ENCODE data around the gene CD164L2. TPM values are rescaled to one million over a fixed set of nuclear protein-coding genes. Genes with fewer than 3 reads are reported as not detected.
"Not testable (repeated sequence)": the region's sequence is repeated elsewhere in the genome, so short reads cannot be mapped to it uniquely, and the experiment has no call there.

The CD164L2 gene
- not detected for total RNA-seq (ENCODE audit: unreplicated experiment)
- long read RNA-seq = 0 reads

DNA sequence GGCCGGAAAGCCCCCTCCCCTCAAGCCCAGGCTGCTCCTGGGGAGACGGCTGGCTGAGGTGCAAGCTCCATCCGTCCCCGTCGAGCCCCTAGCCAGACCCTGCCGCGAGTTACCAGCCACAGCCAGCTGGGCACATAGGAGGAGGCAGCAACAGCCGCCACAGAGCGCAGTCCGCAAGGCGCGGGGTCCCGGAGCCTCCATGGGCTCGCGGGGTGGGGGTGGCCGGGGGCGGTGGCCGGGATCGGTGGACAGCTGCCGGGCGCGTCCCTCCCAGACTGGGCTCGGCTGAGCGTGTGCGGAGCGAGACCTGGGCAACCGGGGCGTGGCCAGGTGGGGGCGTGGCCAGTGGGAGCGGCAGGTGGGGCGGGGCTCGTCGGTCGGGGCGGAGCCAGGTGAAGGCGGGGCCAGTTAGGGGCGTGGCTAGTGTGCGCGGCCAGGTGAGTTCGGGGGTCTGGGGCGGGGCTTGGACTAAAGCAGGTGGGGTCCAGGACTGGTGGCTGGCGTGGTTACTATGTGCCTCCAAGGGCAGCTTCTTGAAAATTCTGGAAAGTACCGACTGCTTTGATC lies at the start of gene CD164L2:
TSS of gene CD164L2 (minus strand) at position 295 of the 567 bp plus-strand sequence. CDS start at position 201, 94 bp downstream.
- peaks cover 1% of the 10 kb centered on the region for H3K9me3 Mint-ChIP-seq (ENCODE audit: unreplicated experiment)

DNA sequence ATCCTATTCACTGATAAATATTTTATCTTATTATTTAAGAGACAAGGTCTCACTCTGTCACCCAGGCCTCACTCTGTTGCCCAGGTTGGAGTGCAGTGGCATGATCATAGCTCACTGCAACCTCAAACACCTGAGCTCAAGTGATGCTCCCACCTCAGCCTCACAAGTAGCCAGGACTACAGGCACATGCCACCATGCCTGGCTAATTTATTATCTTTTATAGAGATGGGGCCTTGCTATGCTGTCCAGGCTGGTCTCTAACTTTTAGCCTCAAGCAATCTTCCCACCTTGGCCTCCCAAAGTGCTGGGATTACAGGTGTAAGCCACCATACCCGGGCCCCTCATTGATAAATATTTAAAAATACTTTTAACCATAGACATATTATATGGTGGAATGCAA lies 49.6 kb upstream of the CD164L2 start:
- H3K4me1 Mint-ChIP-seq (ENCODE audit: low read depth, unreplicated experiment) = peaks cover 30% of the 10 kb centered on the region
- DNase-seq; H3K4me3 Mint-ChIP-seq (ENCODE audit: unreplicated experiment); H3K27ac Mint-ChIP-seq (ENCODE audit: unreplicated experiment); H3K27me3 Mint-ChIP-seq (ENCODE audit: unreplicated experiment); H3K9me3 Mint-ChIP-seq (ENCODE audit: unreplicated experiment); H3K36me3 Mint-ChIP-seq (ENCODE audit: unreplicated experiment): not testable (repeated sequence)

More for the DNA sequence above, at the start of gene CD164L2:
- TF ChIP-seq CTCF (IDR thresholded peaks at IDR 0.05; ENCODE audit: partially characterized antibody, unreplicated experiment) = no peak
- Mint-ChIP-seq H3K4me3 (ENCODE audit: unreplicated experiment) (no peak within 1 kb of the TSS), H3K27ac (ENCODE audit: unreplicated experiment) (no peak within 1 kb of the TSS), H3K4me1 (ENCODE audit: low read depth, unreplicated experiment) (no peaks in the 10 kb centered on the region), H3K27me3 (ENCODE audit: unreplicated experiment) (peaks cover 13% of the 10 kb centered on the region), H3K36me3 (ENCODE audit: unreplicated experiment) (no peaks in the 10 kb centered on the region)
- peak; percentile 58 for DNase-seq

DNA sequence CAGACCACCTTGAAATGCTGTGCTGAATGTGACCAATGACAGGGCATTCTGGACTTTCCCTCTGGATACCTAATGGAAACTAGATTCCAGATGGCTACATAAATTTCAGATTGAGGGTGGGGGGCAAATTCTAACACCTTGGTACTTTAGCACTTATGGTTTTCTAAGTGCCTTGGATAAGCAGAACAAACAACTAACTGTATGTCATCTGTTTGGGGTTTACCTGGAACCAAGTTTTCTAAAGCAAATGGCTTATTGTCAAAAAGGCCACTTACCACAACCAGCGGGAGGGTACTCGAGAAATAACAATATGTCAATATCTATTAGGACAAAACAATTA lies 48.4 kb upstream of the CD164L2 start:
- H3K4me1 Mint-ChIP-seq (ENCODE audit: low read depth, unreplicated experiment) = peaks cover 30% of the 10 kb centered on the region
- TF ChIP-seq CTCF (IDR thresholded peaks at IDR 0.05; ENCODE audit: partially characterized antibody, unreplicated experiment) = no peak
- H3K27me3 Mint-ChIP-seq (ENCODE audit: unreplicated experiment) = no peaks in the 10 kb centered on the region
- no peak for DNase-seq
- no peaks in the 10 kb centered on the region for H3K9me3 Mint-ChIP-seq (ENCODE audit: unreplicated experiment)
- H3K4me3 Mint-ChIP-seq (ENCODE audit: unreplicated experiment) = no peak overlapping the region
- H3K36me3 Mint-ChIP-seq (ENCODE audit: unreplicated experiment) = no peaks in the 10 kb centered on the region
- no peak overlapping the region for H3K27ac Mint-ChIP-seq (ENCODE audit: unreplicated experiment)

DNA sequence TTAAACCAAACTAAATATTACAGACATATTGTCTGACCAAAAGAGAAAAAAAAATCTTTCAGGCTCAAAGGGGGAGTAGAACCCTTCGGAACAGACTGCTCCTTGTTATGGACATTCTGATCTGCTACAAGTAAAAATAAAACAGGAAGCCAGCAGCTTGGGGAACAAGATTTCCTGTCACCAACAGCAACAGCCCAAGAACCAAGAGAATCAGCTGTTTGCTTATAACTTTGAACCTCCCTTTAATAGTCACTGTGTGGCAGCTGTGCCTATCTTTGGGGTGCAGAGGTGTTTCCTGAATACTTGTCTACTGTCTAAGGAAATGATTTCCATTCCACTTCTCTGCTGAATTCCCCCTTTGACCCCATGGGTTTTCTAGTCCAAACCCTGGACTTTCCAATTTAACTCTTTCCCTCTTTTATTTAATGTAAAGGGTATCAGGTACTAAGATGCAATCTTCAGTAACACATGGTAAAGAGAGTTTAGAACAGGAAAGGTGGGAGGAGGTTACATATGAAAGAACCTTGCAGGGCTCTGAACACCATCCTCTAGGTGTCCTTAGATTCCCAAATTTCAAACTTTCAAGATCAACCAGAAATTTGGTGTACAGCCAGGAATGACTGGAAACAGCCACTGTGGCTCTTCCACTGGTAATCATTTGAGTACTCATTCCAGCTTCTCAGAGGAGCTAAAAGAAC lies 47.9 kb upstream of the CD164L2 start:
- no peak for TF ChIP-seq CTCF (IDR thresholded peaks at IDR 0.05; ENCODE audit: partially characterized antibody, unreplicated experiment)
- H3K9me3 Mint-ChIP-seq (ENCODE audit: unreplicated experiment) = no peaks in the 10 kb centered on the region
- no peak overlapping the region for H3K4me3 Mint-ChIP-seq (ENCODE audit: unreplicated experiment)
- no peaks in the 10 kb centered on the region for H3K36me3 Mint-ChIP-seq (ENCODE audit: unreplicated experiment)
- H3K27me3 Mint-ChIP-seq (ENCODE audit: unreplicated experiment) = no peaks in the 10 kb centered on the region
- no peak for DNase-seq
- H3K27ac Mint-ChIP-seq (ENCODE audit: unreplicated experiment) = no peak overlapping the region
- peaks cover 26% of the 10 kb centered on the region for H3K4me1 Mint-ChIP-seq (ENCODE audit: low read depth, unreplicated experiment)

- peaks cover 29% of the 10 kb centered on the region for H3K4me1 Mint-ChIP-seq (ENCODE audit: low read depth, unreplicated experiment)
- H3K9me3 Mint-ChIP-seq (ENCODE audit: unreplicated experiment) = no peaks in the 10 kb centered on the region
- no peak for TF ChIP-seq CTCF (IDR thresholded peaks at IDR 0.05; ENCODE audit: partially characterized antibody, unreplicated experiment)
- peak overlapping the region; percentile 84 for H3K27ac Mint-ChIP-seq (ENCODE audit: unreplicated experiment)
- H3K36me3 Mint-ChIP-seq (ENCODE audit: unreplicated experiment) = no peaks in the 10 kb centered on the region
- H3K4me3 Mint-ChIP-seq (ENCODE audit: unreplicated experiment) = peak overlapping the region; percentile 31
- H3K27me3 Mint-ChIP-seq (ENCODE audit: unreplicated experiment) = no peaks in the 10 kb centered on the region
- DNase-seq = no peak
Measured at GRCh38 chr1:27429029-27429425, 45.9 kb upstream of the CD164L2 start.

Data from glutamatergic neuron (in vitro differentiated cells).